Raji (cell line): ENCODE measurements around the gene GARIN3.

ENCODE experiments used
- POLR2A ChIP-seq: IDR thresholded peaks from 2 replicates; pipeline ENCODE4 v1.6.1; 2011; ENCODE audit warnings: low read depth, low read length, control low read depth; ENCODE audit not compliant: insufficient read depth

Gene GARIN3

DNA sequence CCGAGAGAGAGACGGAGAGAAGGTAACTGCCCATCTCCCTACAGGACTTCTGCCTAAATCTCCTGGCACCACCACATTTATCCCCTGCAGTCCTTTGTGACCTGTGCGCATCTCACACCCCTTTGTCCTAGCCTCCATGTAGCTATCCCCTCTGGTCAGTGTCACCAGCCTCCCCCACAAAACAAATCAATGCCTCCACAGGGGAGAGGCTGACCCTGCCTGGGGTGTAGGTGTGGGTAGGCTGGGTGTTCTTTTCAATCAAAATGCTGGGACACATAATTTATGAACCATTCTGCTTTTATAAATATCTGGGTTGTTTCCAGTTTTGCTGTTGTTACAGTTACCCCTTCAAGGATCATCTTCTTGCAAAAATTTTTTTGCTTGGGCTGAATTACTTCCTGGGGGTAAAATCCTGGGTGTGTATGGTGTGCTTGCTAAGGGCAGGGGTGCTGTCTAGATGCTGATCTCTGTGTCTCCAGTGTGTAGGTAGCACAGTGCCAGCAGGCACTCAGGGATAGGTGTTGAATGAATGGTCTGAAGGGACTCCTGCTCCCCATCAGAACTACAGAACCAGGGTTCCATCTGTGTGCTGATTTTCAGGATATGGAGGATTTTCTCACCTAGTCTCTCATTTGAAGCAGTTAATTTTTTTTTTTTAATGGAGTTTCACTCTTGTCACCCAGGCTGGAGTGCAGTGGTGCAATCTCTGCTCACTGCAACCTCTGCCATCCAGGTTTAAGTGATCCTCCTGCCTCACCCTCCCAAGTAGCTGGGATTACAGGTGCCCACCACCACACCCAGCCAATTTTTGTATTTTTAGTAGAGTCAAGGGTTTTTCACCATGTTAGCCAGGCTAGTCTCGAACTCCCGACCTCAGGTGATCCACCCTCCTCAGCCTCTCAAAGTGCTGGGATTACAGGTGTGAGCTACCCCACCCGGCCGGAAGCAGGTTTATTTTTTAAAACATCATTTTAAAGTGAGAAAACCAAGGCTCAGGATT, at the start of gene GARIN3:
Gene GARIN3 (minus strand): TSS at position 51 of the 1,000 bp plus-strand sequence. CDS start 96 bp downstream, outside the sequence.
- TF ChIP-seq POLR2A, result no peak

GRCh38 chr5:157215514-157216167, 49.6 kb upstream of the GARIN3 start:
- no peak for TF ChIP-seq POLR2A

- TF ChIP-seq POLR2A, result no peak
Observed at GRCh38 chr5:157214861-157215513, 48.9 kb upstream of the GARIN3 start.

DNA sequence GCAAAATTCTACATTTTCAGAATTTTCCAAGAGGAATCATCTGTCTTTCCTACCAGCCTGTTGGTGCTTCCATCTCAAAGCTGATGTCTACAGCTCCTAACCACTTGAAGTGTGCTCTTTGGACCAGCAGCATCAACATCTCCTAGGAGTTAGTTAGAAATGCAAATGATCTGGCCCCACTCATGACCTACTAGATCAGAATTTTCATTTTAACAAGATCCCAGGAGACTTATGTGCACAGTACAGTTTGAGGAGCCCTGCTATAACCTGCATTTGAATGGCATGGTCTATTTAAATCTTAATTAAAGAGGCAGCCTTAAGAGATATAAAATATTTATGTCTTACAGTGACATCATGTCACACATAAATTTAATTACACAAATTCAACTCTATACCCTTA, 48.4 kb upstream of the GARIN3 start:
- TF ChIP-seq POLR2A, result peak; percentile 46

DNA sequence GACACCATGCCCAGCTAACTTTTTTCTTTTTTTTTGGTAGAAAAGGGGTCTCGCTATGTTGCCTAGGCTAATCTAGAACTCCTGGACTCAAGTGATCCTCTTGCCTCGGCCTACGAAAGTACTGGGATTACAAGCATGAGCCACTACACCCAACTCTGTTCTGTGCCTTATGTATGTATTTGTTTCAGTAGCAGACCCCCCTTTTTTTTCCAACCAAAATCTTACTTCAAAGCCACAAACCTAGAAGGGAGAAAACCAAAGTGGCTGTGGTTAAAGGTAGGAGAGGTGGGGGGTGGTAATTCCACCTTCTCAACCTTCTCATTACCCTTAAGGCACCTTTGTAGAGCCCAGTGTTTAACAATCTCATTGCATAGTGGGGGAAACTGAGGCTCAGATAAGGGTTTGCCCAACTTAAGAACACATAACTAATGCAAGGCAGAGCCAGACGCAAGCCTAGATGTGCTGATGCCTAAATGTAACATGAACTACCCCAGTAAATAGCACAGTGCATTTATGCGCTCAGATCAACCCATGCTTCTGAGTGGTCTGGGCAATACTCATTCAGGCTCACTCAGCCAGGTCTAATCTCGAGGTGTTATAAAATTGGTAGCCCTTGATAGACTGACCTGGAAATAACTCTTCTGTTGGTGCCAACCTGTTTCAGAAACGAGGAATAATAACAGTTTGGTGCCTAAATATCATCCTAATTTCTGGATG, 47.6 kb upstream of the GARIN3 start:
- no peak for TF ChIP-seq POLR2A

GRCh38 chr5:157212307-157212706, 46.2 kb upstream of the GARIN3 start:
- no peak for TF ChIP-seq POLR2A

DNA sequence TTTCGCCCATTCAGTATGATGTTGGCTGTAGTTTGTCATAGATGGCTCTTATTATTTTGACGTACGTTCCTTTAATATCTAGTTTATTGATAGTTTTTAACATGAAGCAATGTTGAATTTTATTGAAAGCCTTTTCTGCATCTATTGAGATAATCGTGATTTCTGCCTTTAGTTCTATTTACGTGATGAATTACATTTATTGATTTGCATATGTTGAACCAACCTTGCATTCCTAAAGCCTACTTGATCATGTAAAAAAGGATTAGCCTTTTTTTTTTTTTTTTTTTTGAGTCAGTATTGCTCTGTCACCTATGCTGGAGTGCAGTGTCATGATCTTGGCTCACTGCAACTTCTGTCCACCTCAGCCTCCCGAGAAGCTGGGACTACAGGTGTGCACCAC, 39.6 kb upstream of the GARIN3 start:
- TF ChIP-seq POLR2A, result no peak

- no peak for TF ChIP-seq POLR2A
Observed at GRCh38 chr5:157204765-157205164, 38.7 kb upstream of the GARIN3 start.

GRCh38 chr5:157203417-157203816, 37.4 kb upstream of the GARIN3 start:
- no peak for TF ChIP-seq POLR2A

GRCh38 chr5:157201857-157202256, 35.8 kb upstream of the GARIN3 start:
- no peak for TF ChIP-seq POLR2A

DNA sequence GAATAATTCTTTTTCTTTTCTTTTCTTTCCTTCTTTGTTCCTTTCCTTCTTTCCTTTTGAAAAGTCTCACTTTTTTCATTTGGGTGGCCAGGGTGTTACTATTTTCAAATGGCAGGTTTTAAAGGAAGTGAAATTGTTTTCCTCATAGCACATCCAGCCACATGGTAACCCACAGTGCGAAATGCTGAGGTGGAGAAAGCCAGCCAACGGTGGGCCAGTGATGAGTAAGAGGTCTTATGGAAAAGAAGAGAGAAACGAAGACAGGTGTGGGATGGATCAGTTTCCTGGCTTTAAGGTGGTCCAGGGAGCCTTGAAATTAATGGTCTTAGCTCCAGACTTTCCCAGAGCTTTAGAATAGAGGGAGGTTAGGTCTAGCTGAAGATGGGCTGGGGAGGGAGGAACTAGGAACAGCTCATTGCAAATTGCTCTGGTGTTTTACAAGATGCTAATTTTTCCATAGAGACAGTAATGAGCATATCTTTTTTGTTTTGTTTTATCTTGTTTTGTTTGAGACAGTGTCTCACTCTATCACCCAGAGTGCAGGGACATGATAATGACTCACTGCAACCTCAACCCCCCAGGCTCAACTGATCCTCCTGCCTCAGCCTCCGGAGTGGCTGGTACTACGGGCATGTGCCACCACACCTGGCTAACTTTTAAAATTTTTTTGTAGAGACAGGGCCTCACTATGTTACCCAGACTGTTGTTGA, 32.4 kb upstream of the GARIN3 start:
- no peak for TF ChIP-seq POLR2A

DNA sequence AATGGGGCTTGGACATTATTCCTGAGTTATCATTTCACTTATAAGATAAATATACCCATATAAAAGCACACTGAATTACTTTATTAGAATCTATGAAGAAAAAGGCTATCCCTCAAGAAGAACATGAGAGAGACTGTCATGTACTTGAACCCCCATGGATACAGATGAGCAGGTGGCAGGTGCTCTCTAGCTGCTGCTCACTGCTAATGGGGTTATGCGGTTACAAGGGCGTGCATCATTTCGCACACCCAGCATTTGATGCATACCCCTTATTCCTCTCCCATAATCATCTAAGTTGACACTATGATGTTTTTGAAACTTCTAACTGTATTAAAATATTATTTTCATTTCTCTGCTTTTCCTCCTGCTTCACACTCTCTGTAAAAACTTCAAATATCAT, 31.0 kb upstream of the GARIN3 start:
- no peak for TF ChIP-seq POLR2A

DNA sequence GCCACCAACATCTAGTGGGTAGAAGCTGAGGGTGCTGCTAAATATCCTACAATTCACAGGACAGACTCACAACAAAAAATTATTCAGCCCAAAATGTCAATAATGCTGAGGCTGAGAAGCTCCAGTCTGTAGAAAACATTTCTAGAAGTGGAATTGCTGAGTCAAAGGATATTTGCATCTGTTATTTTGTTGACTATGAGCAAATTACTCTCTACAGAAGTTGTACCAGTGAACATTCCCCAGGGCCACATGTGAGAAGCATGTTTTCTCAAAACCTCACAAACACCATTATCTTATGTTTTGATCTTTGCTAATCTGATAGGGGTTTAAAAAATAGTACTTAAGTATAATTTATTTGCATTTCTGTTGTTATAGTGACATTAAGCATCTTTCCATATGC, 30.0 kb upstream of the GARIN3 start:
- no peak for TF ChIP-seq POLR2A

DNA sequence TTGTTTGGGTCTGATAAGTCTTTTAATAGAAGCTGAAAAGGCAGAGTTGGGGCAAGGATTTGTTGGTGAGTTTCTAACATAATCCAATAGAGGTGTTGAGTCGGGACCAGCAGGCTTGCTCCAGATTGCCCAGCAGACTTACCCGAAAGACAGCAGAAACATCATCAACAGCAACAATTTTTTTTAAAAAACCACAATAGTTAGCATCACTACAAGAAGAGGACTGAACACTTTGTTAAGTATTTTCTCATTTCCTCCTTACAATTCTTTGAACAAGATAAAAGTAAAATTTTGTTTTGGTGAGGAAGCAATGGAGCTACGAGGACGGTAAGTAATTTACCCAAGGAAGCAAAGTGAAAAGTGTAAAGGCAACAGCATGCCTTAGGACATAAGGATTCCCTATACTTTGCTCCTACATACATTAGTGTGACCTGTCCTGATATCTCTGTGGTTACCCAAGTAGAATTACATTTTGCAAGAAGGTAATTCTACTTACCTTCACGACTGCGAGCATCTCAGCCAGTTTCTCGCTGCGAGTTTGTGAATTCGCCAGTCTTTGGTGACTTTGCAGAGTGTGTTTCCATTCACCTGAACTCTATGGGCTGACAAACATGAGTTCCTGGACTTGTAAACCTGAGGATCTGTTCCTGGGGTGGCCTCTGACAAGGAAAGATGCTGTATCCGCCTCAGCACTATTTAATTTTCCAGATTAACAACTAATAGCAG, 27.8 kb upstream of the GARIN3 start:
- TF ChIP-seq POLR2A, result no peak
